OCI-M1 (cell line): Measurements from ENCODE around the gene MTUS2.
A peak's percentile ranks its signal among the peaks of the same experiment; 100 is the strongest.

Source experiments
- DNase-seq: peaks from one replicate; lab custom pipeline; 2025; lab: John Stamatoyannopoulos, UW

MTUS2 gene

DNA sequence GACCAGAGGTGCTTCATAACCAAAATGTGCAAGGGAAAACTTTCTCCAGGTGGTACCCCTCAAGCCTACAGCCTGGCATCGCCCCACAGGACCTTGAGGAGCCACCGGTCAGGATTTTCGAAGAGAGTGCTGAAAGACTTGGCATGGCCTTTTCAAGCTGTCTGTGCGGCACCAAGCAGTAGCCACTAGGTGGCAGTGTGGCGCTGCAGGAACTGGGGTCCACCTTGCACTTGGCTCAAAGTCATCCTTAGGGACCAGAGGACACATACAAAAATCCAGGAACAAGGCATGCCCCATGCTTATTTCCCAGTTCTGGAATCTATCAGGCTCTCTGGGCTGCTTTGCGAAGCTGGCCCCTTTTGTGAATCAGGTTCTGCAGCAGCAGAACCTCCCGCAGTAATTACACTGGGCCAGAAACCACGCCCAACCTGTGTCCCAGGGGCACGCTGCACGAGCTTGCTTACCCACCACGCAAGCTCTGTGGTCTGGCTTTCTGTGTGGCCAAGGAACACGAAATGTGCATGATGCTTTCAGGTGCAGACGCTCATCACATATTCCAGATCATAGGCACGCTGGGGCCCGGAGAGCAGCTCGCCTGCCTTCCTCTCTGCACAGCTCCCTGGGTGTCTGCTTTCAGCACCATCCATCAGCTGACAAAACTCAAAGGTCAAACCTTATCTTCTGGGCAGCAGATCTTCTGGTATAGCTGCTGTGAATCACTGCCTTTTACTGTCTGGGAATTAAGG, 688.2 kb downstream of the MTUS2 start:
- DNase-seq = peak; percentile 73

DNA sequence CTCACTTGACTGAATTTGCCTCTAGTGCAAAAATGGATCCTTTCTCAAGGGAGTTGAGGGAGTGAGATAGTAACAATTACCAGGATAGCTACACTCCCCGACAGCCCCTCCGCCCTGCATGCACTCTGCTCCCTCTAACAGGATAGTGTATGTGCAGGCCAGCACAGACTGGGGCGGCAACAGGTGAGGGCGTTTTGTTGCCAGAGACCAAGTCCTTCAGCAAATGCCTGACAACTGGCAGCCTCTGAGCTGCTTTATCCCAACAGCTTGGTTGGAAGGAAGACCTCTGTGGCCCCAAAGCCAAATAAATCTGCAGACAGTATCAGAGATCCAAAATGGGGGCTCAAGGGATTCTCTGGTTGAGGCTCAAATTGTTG, 688.7 kb downstream of the MTUS2 start:
- no peak for DNase-seq

DNA sequence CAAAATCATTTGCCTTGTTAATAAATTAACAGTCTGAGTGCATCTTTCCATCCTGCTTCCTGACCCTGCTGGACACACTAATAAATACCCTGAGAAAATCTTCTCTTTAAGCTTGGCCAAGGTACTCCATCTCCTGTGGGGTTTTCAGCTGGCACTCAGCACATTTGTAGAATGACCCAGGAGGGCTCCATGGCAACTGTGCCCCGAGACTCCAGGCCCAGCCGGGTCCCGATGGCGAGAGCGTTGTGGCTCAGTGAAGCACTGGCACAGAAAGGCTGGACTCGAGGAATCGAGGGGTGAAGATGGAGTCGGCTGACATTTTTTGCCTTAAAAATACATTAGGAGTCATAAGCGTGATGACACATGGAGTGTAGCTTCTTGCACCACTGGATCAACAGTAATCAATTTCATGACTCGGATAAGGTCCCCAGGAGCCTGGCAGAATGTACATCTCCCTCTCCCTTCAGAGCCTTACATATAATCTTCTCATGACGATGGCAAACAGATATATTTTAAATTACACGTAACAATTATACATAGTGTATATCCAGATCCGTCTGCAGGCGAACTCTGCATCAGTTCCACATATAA, 690.0 kb downstream of the MTUS2 start:
- DNase-seq = no peak

DNA sequence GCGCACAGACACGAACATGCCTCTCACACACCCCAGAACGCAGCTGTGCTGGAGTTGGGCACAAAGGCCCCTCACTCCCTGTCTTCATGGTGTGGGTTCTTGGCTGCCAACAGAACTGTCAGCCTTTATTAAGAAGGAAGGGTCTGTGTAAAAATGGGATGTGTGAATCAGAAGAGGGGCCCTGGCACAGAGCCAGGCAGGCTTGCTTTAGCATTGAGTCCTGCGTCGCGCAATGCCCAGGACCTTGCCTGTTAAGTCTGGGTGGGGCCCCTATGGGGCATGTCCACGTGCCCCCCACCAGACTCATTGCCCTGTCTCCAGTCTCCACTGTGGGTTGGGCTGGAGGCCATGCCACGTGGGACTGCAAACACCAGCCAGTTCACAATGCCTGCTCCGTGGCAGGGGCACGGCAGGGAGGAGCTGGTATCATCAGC, 690.5 kb downstream of the MTUS2 start:
- DNase-seq = no peak

DNA sequence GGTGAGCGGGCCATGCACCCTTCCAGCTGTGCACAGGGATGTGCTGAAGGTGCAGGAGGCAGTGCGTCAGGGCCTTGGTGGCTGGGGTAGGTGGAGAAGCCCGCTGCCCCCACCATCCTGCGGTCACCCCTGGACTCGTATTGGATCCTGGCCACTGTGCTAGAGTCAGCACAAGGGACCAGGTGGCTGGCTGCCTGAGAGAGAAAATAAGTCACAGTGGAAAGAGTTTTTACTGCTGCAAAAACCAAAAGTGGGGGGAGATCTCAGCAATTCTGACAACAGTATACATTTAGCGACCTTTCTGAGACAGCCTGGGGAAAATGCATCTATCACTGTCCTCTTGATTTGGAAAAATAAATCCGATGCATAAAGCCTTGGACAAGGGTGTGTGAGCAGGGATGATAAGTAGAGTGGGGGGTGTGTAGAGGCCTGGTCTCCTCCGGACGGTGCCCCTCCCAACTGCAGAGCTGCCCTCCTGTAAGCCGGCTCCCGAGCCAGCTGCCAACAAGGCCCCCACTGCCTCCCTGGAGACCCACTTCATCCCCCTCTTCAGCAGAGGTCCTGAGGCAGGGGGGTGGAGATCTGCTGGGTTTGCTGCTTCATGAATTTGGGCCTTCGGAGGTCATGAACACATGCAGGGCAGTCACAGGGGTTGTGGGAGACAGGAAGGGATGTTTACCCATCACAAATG, 691.1 kb downstream of the MTUS2 start:
- no peak for DNase-seq

DNA sequence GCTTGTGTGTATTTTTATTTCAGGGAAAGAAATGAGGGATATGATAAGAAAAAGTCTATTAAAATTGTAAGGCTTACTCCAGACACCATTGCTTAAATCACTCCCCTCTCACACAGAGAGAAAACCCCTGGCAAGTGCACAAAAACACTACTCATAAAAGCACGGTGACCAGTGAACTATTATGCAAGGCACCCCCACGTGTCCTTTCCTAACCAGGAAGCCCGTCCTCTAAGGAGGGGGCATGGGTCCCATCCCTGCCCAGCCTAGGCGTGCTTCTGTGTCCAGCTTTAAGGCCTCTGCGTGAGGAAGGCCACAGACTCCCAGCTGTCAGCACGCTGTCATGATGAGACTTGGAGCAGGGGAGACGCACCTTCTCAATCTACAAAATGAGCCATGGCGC, 691.8 kb downstream of the MTUS2 start:
- DNase-seq = no peak

DNA sequence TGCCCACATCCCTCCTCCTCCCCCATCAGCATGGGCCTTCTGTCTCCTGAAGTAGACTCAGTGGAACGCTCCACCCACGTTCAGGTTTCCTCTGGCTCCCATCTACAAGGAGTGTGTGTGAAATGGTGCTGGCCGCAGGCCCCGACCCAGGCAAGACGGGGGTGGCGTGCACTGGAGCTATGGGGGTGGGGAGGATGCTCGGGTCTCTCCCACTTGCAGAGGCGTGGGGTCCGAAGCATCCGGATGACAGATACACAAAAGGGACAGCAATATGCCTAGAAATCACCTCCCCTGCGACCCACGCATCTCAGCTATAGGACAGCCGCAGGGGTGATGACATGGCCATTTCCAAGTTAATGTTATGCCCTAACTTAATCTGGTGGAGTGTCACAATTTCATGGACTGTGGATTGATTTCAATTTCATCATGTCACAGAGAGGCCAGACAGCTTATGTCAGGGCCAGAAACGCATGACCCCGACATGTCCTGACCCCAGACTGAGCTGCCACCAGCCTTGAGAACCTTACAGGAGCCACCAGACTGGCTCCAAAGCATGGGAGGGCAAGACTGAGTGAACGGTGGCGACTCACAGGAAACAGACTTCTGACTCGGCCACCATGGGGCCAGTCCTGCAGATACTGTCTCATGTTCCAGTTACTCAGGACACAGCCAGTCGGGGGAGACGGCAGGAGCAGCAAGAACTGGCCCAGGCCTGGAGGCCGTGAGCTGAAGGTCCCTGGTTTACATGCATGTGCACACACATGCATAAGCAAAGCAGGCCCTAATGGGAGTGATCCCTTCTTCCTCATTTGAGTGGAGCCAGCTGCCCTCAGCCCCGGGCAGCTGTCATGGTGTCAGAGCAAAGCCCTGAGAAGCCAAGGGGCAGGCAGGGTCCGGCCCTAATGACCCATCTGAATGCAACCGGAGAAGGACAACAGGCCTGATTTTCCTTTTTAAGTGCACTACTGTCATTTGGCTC, 693.2 kb downstream of the MTUS2 start:
- no peak for DNase-seq

DNA sequence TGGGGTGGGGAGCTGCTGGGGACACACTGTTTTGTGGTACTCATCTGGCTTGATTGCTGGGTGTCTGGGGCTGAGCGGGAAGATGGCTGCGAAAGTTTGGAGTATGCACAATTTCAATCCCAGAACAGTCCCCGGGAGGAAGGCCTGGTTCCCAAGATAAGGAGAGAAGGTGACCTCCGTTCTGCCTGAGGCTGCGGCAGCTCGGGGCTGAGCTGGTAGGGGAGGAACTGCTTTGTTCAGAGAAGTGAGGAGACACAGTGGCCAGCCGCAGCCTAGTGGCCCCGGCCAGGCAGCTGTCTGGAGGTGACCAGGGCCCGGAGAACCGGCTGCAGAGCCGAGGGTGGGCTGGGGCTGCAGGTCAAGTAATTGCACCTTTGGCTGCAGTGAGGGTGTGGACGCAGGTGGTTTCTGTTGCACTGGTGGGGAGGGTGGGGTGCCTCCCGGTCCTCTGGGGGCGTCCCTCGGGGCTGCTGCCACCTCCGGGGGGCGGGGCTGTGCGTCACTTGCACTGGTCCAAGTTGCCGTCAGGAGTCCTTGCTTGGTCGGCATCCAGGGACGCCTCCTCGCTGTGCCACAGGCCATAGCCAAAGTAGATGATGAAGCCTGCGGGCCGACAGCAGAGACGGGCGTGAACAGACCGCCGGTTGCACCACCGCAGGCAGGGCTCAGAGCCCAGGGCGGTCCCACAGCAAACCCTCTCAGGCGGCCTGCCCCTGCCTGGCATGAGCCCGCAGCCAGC, 694.0 kb downstream of the MTUS2 start:
- no peak for DNase-seq

DNA sequence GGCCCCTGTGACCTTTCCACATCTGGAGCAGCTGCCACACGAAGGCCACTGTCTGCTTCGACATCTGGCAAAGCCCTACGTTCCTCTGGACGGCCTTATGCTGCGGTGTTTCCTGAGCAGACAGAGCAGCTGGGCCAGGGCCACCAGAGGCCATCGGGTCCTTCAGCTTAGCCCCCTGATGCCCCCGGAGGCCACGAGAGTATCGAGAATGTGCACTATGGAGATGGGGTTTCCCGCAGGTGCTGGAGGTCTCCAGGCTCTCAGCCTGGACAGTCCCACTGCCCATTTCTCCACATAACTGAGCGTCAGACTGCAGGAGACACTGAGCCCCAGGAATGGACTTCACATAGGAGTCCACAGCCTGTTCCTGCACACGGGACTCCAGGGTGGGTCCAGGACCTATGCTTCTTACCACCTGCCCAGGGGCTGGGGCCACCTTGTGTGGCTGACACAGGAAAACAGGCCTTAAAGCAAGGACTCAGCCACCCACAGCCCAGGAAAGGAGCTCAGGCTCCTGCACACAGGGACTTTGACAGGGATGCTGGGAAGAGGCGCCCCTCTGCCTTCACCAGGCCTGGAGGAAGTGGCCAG, 694.7 kb downstream of the MTUS2 start:
- no peak for DNase-seq

DNA sequence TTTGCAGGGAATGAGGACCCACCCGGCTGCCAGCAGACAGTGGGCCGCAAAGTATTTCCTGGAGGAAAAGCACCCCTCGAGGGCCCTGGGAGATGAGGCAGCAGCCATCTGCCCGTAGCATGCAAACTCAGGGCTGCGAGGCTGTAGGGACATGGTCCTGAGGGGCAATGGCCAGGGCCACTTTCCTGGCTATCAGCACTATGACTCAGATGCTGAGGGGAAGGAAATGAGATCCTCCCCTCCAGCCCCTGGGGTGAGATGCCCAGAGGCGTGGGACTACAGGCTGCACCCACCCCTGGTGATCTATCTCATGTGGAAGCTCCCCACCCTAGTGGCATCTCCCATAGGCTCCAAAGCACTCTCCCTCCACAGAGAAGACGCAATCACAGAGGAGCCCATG, 695.2 kb downstream of the MTUS2 start:
- no peak for DNase-seq

DNA sequence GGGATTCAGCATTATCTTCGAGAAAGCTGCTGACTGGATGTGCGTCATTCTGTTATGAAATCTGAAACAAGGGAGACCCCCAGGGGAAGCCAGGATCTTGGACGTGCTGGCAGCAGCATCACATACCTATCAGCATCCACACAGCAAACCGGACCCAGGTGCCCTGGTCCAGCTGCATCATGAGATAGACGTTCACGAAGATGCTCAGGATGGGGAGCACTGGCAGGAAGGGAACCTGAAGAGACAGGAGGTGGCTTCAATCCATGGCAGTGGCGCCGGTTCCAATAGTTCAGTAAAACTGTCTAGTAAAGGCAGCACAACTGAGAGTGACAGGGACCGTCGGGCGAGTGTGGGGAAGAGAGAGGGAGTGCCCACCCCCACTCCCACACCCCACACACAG, 695.9 kb downstream of the MTUS2 start:
- no peak for DNase-seq

DNA sequence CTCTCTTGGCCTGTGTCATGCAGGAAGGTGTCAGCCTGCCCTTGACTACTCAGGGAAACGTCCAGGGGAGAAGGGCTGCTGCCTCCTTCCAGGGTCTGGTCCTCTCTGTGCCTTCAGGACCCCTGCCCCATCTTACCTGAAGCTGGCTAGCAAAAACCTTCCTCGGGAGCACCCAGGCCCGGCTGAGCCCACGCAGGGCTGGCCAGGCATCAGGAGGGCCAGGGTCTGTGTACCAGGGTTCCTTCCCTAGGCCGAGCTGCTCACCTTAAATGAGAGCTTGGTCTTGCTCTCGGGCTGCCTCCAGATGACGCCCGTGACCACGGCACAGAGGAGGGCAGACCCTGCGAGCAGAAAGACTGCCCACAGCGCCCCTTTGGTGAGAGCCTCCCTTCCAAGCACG, 696.7 kb downstream of the MTUS2 start:
- DNase-seq = no peak

DNA sequence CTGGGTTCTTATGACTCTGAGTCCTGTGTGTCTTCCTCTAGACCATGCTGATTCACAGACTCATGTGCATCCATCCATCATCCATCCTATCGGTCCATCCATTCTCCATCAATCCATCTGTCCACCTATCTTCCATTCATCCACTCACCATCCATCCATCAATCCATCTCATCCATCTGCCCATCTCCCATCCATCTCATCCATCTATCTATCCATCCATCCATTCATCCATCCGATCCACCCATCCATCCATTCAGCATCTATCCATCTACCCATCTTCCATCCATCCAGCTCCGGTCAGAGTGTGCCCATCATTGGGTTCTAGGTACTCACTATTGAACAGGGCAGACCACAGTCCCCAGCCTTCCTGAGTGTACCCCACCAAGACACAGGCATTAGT, 699.8 kb downstream of the MTUS2 start:
- no peak for DNase-seq

DNA sequence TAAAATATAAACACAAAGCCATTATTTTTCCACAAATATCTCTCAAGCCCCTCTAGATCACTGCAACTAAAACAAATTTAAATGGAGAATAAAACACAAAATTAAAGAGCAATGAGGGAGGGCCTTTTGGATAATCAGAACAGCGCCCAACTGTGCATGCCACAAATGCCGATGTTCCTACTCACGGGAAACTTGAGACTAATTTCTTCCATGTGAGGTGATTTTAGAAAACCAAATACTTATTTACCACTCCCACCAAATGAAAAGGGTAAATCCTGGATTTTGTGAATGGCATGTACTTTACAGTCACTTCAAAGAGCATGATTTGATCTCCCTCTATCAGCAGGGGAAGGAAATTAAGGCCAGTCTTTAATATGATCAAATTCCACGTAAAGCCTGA, 700.5 kb downstream of the MTUS2 start:
- no peak for DNase-seq

DNA sequence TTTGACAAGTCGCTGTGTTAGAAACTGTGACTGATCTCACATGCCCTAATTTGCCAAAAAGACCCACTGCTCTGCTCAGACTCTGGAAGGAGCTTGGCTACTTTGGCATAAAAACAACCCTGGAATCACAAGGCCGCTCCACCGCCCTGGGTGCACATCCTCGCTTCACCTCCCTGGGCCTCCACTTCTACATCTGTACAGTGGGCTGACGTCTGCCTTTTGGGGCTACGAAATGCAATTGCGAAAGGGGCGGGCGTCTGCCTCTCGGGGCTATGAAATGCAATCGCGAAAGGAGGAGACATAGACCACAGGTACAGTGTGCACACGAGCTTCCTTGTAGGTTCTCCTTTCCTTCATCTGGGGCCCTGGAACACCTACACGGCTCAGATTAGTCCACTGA, 701.2 kb downstream of the MTUS2 start:
- no peak for DNase-seq

DNA sequence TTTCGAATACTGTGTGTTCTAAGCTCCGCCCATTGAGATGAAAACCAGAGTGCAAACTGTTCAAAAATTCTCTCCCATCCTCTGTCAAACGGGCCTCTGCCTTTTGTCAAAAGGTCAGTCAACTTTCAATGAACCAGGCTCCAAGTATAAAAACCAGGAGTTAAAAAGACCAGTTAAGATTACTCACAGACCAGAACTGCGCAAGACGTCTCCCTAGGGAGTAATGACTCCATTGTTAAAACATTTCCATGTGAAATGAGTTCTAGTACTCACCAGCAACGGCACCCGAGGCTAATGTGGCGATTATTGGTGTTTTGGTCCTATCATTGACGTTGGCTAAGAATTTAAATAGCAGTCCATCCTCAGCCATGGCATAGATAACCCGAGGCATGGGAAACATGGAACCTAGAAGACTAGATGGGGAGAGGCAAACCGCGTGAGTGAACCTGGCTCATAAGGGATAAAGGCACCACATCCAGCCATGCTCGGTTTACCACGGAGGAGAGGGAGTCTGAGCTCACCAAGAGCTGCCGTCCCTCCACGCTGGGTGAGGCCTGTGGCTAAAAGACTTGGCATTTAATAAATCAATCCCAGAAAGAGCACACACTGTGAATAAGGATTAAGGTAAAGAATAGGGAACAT, 702.0 kb downstream of the MTUS2 start:
- no peak for DNase-seq

DNA sequence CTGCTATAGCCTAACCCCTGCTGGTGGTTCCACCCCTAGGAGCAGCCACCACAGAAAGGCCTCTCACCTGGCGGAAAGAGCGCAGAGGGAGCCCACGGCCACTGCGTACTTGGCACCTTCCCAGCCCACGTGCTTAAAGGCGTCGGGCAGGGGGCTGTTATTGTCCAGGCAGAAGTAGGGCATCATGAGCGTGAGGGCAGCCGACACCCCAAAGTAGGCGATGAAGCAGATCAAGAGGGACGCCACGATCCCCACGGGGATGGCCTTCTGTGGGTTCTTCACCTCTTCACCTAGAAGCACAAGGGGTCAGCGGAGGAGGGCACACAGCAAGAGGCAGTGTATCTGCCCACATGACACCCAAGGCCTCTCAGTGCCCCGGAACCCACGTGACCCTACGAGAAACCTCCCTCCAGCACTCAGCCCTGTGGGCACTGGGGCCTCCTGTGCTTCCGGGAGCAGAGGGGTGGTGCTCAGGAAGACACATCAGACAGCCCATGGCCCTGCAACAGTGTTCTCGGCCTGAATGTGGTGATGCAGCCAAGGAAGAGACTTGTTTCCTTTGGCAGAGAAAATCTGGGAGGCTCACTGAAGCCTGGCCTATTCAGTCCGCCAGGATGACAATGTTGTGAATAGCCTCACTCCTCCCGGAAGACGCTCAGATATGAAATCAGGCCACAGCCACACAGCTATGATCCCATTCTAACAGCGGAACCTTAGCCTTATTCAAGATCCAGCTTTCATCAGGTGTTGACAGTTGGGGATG, 703.2 kb downstream of the MTUS2 start:
- DNase-seq = no peak

DNA sequence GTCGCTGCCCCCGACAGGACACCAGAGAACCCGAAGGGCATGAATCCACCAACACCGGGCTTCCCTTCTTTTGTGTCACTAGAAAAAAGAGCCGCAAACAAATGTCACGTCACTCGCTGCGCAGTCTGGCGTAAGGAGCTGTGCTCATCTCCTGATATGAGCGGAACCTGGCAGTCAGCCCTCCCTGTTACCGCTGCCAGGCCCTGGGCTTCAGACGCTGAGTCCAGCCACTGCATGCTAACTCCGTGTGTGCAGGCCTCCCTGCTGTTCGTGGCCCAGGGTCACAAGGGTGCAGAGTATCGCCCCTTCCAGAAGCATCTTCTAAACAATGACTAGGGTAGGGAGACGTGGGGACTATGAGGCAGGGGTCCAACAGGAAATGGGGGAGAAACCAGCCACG, 704.0 kb downstream of the MTUS2 start:
- DNase-seq = no peak

DNA sequence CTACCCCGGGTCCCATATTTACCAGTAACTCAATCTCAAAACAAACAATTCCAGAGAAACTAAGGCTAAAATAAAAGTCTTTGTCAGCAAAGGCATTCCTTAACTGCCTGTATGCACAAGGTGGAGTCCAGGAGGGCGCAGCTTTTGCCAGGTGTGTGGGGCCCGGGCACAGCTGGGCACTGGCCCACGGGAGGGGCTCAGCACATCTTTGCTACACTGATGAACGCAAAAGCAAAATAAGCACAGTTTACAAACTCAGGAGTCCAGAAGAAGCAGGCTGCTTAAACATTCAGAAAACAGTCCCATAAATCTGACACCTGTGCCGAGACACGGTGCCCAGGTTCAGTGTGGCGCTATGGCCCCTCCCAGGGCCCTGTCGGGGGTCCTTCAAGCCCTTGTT, 704.5 kb downstream of the MTUS2 start:
- DNase-seq = no peak

DNA sequence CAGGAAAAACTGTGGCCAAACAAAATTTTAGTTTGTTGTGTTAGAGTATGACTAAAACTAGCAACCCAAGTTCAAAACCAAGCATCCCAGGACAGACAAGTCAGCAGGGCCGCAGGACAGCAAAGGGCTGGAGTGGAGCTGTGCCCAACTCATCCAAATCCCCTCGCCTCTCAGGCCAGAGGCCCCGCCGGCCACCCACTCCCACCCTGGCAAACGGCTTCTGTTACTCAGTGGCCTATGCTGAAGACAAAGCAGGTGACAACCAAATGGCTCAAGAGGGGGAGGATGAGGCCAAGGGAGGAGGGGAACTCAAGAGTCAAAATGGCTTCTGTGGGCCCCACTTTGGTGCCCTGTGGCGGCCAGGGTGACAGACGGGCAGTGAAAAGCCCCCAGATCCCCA, 705.6 kb downstream of the MTUS2 start:
- no peak for DNase-seq
